HG02571 (cell line): ENCODE results near the gene DLX4.

ENCODE experiments used
- ATAC-seq: cut with Tn5 transposase; IDR thresholded peaks from one replicate; pipeline ENCODE4 v1.9.1; 2021; ENCODE audit warnings: mild to moderate bottlenecking, moderate library complexity; ENCODE audit not compliant: unreplicated experiment

Gene DLX4

DNA sequence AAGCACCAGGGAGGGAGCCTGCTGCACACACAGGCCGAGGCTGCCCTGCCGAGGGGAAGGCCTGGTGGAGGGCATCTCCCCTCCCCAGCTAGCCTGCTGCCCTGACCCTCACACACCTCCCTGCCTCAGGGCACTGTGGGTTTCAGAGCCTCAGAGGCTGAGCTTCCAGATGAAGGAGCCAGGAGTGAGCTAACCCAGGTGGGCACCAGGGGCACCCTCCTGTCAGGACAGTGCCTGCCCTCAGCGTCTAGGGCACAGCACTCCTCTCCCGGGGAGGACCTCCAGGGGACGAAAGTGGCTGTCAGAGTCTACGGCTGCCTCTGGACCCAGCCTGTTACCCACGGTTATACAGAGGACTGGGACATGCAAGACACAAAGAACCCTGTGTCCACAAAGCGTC lies 22.8 kb upstream of the DLX4 start:
- ATAC-seq = no peak

DNA sequence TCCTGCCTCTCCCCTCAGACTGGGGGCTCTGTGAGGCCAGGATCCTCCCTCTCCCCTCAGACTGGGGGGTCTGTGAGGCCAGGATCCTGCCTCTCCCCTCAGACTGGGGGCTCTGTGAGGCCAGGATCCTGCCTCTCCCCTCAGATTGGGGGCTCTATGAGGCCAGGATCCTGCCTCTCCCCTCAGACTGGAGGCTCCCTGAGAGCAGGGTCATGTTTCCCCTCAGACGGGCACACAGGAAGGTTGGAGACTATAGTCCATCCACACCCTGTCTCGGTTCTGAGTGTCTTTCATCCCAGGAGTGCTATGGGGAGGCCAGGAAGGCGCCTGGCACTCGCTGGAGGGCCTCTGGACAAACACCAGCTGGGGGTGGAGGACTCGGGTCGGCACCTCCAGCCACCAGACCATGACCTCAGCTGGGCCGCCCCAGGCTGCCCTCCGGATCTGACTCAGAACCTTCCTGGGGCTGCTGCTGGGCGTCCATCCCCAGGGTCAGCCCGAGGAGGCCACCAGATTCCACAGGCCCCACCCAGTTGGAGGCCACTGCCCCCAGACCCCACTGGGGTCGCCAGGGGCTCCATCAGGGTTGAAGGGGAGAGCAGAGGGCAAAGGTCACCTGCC lies 21.9 kb upstream of the DLX4 start:
- ATAC-seq = no peak

DNA sequence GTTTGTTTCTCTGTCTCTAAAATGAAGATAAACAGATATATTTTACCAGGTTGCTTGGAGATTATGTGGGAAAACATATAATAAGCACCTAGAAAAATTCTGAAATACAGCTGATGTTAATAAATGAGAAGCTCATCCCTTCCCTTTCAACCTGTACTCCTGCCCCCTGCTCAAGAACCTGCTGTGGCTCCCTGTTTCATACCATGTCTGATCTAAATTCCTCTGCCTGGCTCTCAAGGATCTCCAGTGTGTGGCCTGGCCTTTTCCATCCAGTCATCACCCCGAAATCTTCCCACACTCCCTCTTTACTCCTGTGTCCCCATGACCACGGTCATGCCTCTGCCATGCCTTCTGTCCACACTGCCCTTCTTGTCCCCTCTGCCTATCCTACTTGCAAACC lies 19.4 kb upstream of the DLX4 start:
- no peak for ATAC-seq

DNA sequence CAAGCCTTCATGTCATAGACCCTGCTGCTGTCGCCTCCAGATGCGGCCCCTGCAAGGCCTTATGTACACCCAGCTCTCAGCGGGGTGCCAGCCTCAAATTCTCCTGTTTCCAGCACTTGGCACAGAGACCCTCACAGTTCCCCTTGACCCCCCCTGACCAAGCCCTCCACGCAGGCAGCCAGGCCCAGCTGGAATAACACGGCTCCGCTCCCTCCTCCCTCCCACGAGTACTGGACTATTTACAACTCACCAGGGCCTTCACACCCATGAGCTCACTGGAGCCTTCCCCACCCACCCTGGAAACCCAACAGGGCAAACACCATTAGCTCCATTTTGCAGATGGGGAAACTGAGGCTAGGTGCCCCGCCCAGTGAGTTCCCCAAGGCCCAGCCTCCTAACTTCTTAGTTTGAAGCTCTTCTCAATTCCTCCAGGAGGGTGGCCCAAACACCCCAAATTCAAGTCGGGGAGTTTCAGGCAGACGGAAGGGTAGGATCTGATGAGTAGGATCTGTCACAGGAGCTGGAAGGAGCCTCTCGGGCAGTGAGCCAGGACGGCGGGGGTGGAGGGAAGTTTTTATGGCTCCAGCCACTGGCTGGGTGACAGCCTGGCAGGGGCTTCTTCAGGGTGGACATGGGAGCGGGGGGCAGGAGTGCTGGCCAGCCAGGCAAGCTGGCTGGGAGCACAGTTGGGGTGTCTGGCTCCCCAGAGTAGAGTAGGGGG lies 17.5 kb upstream of the DLX4 start:
- ATAC-seq = no peak

DNA sequence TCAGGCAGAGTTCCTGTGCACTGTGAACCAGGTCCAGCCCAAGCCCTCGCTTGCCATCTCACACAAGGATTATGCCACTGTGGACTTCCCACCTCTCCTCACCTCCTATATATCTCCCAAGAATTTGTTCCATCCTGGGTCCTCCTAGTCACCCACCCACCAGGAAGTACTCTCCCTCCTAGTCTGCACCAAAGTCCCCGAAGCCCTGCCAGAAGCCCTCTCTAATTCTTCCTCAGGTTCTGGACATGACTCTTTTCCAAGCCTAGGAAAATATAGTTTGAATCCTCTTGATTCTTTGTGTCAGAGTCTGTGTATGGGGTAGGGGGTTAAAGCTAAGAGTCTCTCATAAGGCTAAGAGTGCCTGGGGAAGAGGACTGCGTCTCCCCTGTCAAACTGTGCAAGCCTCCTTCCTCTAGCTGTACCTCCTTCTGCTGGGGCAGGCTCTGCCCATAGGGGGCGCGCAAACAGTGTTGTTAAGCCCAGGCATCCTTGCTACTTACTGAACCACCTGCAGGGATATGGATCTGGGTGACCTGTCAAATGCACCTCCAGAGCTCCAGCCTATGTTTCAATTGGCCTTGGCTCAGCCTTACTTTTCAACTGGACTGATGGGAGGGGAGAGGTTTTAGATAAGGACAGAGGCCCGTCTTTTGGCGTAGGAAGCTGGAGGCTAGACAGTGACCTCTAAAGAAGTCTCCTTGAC lies 16.6 kb upstream of the DLX4 start:
- ATAC-seq = no peak

DNA sequence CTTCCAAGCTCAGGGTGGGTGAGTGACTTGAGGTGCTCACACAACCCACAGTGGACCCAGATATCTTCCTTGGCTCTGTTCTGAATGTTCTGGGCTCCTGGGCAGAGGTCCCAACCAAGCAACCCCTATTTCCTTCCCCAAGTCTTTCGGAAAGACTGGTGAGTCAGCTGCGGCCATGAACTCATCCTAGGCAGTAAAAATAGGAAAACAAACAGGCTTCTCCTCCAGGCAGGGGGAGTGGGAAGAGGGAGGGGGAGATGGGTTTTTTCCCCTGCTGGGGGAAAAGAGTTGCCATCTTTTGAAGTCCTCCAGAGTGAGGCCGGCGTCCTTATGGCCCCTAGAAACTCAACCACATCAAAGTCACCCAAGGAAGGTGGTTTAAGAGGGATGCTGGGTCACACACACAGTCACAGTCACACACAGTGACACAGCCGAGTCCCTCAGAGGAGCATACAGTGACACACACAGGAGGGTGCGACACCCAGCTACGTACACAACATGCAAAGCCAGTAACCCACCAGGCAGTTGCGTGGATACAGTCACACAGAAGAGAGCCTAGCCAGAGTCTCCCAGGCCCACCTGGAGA lies 16.0 kb upstream of the DLX4 start:
- ATAC-seq = no peak

DNA sequence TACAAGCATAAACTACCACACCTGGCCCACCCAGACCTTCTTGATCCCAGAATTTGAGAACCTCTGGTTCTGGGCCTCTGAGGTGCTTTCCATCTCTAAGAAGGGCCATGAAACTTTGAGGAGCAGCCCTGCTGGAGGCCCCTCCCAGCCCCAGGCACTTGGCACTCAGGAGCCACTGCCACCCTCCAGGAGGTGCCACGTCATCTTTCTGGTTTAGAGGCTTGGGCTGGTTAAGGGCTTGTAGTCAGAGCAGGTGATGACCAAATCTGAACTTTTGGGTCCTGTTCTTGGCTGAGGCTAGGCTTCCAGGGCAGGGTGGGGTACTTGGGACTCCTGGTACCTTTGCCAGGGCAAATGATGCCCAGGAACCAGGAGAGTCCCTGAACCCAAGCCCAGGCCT lies 13.8 kb upstream of the DLX4 start:
- ATAC-seq = no peak

DNA sequence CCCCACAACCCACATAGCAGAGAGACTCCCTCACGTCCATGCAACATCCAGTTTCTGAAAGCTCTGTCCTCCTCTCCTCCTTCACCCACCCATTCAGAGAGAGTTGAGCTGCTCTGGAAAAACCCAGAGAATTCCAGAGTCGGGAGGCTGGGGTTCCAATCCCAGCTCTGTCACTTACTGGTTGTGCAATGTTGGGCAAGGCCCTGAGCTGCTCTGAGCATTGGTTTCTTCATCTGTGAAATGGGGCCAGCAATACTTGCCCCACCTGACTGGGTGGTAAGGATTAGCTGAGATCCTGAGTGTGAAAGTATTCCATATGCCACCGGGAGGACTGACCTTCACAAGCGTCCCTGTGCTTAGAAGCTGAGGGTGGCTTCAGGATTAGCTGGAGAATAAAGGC lies 12.2 kb upstream of the DLX4 start:
- no peak for ATAC-seq

DNA sequence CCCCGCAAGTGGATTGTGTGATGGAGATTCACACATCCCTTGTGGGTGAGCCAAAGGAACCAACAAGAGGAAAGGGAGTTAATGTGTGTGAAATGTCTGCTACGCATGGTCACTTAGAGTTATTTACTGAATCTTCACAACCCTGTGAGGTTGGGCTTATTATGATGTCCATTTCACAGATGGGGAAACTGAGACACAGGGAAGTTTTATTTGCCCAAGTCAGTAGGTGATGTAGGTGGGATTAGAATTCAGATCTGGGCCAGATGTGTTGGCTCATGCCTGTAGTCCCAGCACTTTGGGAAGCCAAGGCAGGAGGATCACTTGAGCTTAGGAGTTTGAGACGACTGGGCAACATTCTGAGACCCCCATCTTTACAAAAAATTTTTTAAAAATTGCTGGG lies 11.6 kb upstream of the DLX4 start:
- no peak for ATAC-seq

DNA sequence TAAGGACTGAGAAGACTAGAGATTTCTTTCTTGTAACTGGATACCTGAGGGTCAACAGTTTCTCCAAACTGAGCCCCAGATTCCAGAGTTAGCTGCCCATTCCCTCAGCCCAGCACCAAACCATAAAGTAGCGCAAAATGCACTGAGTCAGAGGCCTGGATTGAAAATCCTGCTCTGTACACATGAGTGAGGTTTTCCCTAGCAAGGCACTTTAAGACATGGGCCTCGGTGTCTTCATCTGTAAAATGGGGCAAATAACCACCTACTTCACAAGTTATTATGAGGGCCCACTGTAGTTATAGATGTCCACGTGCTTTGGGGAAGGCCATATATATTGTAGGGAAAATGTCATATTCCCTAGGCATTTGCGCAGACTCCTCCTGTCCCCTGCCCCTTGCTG lies 10.3 kb upstream of the DLX4 start:
- ATAC-seq = no peak

DNA sequence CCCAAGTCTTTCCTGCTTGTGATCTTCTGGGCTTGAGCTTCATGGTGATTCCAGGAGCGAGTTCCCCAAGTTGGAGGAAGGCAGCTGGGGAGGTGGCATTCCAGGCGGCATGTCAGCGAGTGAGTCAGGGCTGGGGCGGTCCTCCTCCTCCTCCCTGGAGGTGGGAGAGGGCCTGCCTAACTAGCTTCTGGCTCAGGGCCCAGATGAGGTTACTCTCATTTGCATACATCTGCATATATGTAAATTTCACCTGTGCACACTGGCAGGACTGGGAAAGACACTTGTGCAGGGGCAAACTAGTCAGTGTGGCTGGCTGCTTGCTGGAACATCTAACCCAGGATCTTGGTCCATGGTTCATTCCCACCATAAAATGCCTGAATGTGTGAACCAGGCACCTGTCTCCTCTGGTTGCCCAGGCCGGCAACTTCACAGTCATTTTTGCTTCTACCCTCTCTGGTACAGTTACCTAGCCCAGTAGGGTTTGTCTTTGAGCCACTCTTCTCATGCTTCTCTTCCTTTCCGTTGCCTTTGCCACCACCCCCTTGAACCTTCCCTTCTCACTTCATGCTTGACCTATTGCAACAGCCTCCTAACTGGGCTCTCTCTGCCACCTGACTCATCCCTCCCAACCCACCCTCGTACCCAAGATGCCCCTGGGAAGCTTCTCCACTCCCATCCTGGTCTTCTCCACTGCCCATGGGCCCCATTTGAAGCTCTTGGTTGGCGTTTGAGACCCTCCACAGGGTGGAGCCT lies 9.6 kb upstream of the DLX4 start:
- no peak for ATAC-seq

DNA sequence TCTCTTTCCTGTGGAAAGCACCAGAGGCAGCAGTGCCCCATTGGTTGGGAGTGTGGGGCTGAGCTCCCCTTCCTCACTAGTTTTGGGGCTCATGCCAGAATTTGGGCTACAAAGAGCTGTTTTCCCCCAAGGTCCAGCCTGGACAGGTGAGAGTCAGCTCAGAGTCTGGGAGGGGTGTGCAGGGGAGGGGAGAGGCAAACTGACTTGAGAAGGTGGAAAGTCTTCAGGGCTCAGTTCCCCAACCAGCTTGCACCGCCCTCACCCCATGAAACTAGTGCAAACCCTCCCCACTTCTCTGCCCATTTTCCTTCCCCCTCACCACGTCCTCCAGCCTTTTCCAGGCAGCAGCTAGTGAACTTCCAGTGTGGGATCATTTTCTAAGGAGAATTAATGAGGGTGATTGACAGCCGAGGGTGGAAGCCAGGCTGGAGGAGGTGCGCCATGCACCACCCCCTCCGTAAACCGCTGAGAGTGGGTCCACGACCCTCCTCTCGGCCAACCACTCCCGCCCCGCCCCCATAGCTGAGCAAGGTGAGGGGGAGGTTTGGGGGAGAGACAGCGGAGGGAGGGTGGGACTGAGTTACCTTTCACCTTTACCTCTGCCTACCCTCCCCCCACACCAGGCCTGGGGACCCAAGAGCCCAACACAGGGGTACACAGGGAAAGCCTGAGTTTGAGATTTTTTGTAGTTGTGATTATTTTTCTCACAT lies 6.2 kb upstream of the DLX4 start:
- ATAC-seq = no peak

DNA sequence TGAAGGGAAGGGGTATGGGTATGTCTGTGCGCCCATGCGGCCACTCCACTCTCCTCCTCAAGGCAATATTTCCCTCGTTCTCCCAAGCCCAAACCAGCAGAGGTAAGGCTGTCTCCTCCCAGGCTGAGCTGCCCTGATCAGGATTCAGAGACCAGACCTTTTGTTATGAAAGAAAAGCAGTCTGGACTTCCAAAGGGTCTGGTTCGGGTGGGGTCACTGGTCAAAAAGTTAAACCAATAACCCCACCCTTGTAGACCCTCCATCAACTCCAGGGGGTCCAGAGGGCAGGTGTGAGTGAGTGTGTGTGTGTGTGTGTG lies 5.7 kb upstream of the DLX4 start:
- ATAC-seq = no peak

DNA sequence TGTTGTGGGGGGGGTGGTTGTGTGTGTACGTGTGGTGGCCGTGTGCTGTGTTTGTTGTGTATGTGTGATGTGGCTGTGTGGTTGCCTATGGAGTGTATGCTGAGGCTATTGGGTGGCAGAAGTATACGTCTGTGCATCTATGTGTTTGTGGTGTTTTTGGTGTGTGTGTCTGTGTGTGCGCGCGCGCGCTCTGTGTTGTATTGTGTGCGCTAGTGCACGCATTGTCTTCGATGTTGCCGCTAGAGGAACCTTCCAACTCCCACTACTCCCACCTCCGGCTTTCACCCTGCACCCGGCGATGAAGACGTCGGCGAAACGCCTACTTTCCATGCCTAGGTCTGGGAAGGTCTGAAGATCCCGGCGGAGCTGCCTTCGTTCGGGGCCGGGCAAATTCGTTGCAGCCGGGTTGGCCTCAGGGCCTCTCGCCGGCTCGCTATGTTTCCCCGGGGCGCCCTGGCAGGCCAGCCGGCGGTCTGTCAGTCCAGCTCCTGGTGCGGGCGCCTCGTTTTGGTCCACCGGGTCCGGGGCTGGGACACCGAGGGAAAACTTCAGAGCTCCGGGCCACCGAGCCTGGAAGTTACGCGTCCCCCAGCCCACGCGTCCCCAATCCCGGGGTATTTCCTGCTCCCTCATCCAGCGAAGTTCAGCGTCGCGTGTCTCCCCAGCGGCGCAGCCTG lies 5.2 kb upstream of the DLX4 start:
- no peak for ATAC-seq

DNA sequence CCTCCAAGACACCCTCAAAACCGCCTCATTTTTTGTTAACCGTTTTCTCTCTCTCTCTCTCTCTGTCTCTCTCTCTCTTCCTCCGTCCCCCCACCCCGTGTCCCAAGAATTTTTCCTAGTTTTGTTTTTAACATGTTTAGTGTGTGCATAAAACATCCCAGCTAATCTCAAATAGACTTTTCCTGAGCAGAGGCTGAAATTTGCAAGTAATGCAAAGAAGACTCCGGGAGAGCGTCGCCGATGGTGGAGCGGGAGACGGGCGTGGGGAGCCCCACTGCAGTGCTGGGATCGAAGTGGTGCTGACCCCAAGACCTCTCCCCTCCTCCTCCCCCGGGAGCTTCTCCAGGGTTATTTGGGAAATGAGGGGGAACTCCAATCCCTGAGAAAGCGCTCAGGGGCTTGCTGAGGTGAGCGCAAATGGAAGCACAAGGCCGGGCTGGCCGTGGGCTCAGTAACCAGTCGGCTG lies 4.7 kb upstream of the DLX4 start:
- ATAC-seq = no peak

DNA sequence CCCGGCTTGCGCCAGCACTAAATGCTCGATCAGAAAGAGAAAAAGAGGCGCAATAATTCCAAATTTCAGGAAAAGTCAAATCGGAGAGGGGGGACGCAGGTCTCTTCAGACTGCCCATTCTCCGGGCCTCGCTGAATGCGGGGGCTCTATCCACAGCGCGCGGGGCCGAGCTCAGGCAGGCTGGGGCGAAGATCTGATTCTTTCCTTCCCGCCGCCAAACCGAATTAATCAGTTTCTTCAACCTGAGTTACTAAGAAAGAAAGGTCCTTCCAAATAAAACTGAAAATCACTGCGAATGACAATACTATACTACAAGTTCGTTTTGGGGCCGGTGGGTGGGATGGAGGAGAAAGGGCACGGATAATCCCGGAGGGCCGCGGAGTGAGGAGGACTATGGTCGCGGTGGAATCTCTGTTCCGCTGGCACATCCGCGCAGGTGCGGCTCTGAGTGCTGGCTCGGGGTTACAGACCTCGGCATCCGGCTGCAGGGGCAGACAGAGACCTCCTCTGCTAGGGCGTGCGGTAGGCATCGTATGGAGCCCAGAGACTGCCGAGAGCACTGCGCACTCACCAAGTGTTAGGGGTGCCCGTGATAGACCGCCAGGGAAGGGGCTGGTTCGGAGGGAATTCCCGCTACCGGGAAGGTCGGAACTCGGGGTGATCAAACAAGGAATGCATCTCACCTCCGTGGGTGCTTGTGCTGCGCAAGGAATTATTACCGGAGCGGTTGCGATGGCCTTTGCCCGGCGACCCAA lies 4.0 kb upstream of the DLX4 start:
- ATAC-seq = no peak

DNA sequence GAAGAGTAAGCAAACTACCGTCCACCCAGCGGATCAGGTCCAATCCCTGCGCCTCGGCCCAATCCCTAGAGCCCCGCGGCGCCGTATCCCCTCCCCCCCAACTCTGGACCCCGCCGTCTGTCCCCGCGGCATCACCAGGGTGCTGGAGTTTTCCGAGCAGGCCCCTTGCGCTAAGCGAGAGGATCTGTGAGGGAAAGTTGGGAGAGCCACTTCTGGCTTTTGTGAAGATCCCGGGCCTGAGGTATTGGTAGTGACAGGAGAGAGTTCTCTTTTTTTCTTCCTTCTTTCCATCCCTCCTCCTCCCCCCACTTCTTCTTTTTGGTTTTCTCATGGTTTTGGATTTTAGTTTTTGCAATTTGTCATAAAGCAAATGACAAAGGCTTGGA lies 3.5 kb upstream of the DLX4 start:
- ATAC-seq = no peak

DNA sequence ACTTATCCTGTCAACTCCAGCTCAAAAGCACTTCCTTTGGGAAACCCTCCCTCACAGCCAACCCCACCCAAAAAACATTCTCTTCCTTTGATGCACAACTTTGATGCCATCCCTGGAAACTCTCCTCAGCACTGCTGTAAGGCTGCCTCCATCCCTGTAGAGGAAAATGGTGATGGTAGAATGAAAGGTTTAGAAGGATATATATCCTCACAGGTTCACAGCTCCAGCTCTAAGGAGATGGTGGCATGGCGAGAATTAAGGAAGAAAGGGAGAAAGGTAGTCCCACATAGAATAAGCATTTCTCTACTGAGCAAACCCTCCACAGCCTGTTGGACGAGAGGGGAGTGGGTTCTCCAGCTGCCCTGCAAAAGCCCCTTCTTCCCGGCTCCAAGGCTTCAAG lies 2.2 kb upstream of the DLX4 start:
- ATAC-seq = no peak

DNA sequence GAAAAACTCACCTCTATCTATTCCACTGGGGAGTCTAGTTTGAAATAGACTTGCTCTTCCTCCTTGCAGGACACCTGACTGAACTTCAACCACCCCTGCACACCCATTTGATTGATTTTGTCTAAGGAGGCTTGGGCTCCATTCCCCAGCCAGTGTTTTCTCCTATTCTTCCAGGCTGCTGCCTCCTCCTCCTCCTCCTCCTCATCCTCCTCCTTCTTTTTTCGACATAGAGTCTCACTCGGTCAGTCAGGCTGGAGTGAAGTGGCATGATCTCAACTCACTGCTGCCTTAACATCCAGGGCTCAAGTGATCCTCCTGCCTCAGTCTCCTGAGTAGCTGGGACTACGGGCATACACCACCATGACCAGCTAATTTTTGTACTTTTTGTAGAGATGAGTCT lies 1.8 kb upstream of the DLX4 start:
- ATAC-seq = no peak
